SK-N-SH treated with all-trans-retinoic acid at 6 μM for 48 hours (cell line): ENCODE data around the gene ZBTB3.

Experiments
- ATAC-seq: fragments of 200-7000 bp; cut with Tn5 transposase; 3 replicates; pipeline ENCODE4 v1.9.1; 2020; ENCODE audit warnings: mild to moderate bottlenecking, moderate library complexity
- ARNTL ChIP-seq: fragments of 450-650 bp; formaldehyde crosslinking; IDR thresholded peaks from 2 replicates; pipeline ENCODE4 v1.5.0; 2020; ENCODE audit warnings: low read depth, mild to moderate bottlenecking, moderate library complexity, borderline replicate concordance
- BACH2 ChIP-seq: fragments of 250-450 bp; sonication (Bioruptor Pico); IDR thresholded peaks from 2 replicates; pipeline ENCODE4 v1.9.0; 2021; ENCODE audit warnings: mild to moderate bottlenecking, borderline replicate concordance
- CREB5 ChIP-seq: fragments of 250-450 bp; sonication (Bioruptor Pico); IDR thresholded peaks from 2 replicates; pipeline ENCODE4 v1.5.1; 2020; ENCODE audit warnings: low read depth, mild to moderate bottlenecking, moderate library complexity
- CSDC2 ChIP-seq: fragments of 250-450 bp; sonication (Bioruptor Pico); IDR thresholded peaks from 2 replicates; pipeline ENCODE4 v1.5.0; 2020; ENCODE audit warnings: mild to moderate bottlenecking, moderate library complexity
- CSRNP3 ChIP-seq: fragments of 250-450 bp; sonication (Bioruptor Pico); IDR thresholded peaks from 2 replicates; pipeline ENCODE4 v1.5.1; 2021; ENCODE audit warnings: mild to moderate bottlenecking, moderate library complexity
- ESRRG ChIP-seq: fragments of 250-450 bp; sonication (Bioruptor Pico); IDR thresholded peaks from 2 replicates; pipeline ENCODE4 v1.6.1; 2021; ENCODE audit warnings: mild to moderate bottlenecking
- GLIS3 ChIP-seq: fragments of 250-450 bp; sonication (Bioruptor Pico); IDR thresholded peaks from 2 replicates; pipeline ENCODE4 v1.5.0; 2020; ENCODE audit warnings: mild to moderate bottlenecking, moderate library complexity
- ISL1 ChIP-seq: fragments of 250-450 bp; sonication (Bioruptor Pico); IDR thresholded peaks from 2 replicates; pipeline ENCODE4 v2.1.2; 2022; ENCODE audit warnings: mild to moderate bottlenecking, moderate library complexity
- OSR1 ChIP-seq: fragments of 250-450 bp; sonication (Bioruptor Pico); IDR thresholded peaks from 2 replicates; pipeline ENCODE4 v1.8.0; 2022; ENCODE audit warnings: moderate library complexity, mild to moderate bottlenecking, inconsistent platforms
- PATZ1 ChIP-seq: fragments of 250-450 bp; sonication (Bioruptor Pico); IDR thresholded peaks from 2 replicates; pipeline ENCODE4 v1.8.0; 2020; ENCODE audit warnings: mild to moderate bottlenecking, moderate library complexity, borderline replicate concordance
- PPARA ChIP-seq: fragments of 250-450 bp; sonication (Bioruptor Pico); IDR thresholded peaks from 2 replicates; pipeline ENCODE4 v1.5.0; 2020; ENCODE audit warnings: mild to moderate bottlenecking, borderline replicate concordance
- SNAI2 ChIP-seq: fragments of 250-450 bp; sonication (Bioruptor Pico); IDR thresholded peaks from 2 replicates; pipeline ENCODE4 v1.5.0; 2020; ENCODE audit warnings: mild to moderate bottlenecking, moderate library complexity
- TCF4 ChIP-seq: fragments of 250-450 bp; sonication (Bioruptor Pico); IDR thresholded peaks from 2 replicates; pipeline ENCODE4 v1.8.0; 2021; ENCODE audit warnings: mild to moderate bottlenecking, moderate library complexity, borderline replicate concordance
- TOX ChIP-seq: fragments of 250-450 bp; sonication (Bioruptor Pico); IDR thresholded peaks from 2 replicates; pipeline ENCODE4 v1.8.0; 2021; ENCODE audit warnings: mild to moderate bottlenecking, moderate library complexity, borderline replicate concordance
- TSHZ2 ChIP-seq: fragments of 250-450 bp; sonication (Bioruptor Pico); IDR thresholded peaks from 2 replicates; pipeline ENCODE4 v1.5.0; 2020; ENCODE audit warnings: mild to moderate bottlenecking, moderate library complexity
- ZC3H10 ChIP-seq: fragments of 250-450 bp; sonication (Bioruptor Pico); IDR thresholded peaks from 2 replicates; pipeline ENCODE4 v1.5.1; 2021; ENCODE audit warnings: mild to moderate bottlenecking, moderate library complexity
- ZFP30 ChIP-seq: fragments of 450-650 bp; formaldehyde crosslinking; IDR thresholded peaks from 2 replicates; pipeline ENCODE4 v1.5.0; 2022; ENCODE audit warnings: mild to moderate bottlenecking, moderate library complexity
- ZNF565 ChIP-seq: fragments of 450-650 bp; formaldehyde crosslinking; conservative IDR thresholded peaks from 2 replicates; pipeline ENCODE4 v1.5.0; 2020; ENCODE audit warnings: low read depth, mild to moderate bottlenecking, moderate library complexity
- ZNF70 ChIP-seq: fragments of 450-650 bp; formaldehyde crosslinking; IDR thresholded peaks from 2 replicates; pipeline ENCODE4 v1.5.0; 2020; ENCODE audit warnings: mild to moderate bottlenecking, moderate library complexity
- ZNF8 ChIP-seq: fragments of 450-650 bp; formaldehyde crosslinking; IDR thresholded peaks from 2 replicates; pipeline ENCODE4 v1.5.0; 2020; ENCODE audit warnings: mild to moderate bottlenecking, moderate library complexity

ZBTB3 gene

GRCh38 chr11:62726156-62726914 lies 27.6 kb downstream of the ZBTB3 start (continued):
- TF ChIP-seq TSHZ2 (no peak), OSR1 (CRISPR knock-in tag) (no peak), SNAI2 (CRISPR knock-in tag) (no peak), PATZ1 (CRISPR knock-in tag) (no peak), ZNF565 (CRISPR knock-in tag) (no peak), ISL1 (CRISPR knock-in tag) (no peak)

GRCh38 chr11:62725646-62726045 lies 28.3 kb downstream of the ZBTB3 start:
- no peak for TF ChIP-seq GLIS3 (CRISPR knock-in tag)
- TF ChIP-seq ZC3H10 = no peak
- TF ChIP-seq CSDC2 (CRISPR knock-in tag) = no peak
- TF ChIP-seq ZNF8 (CRISPR knock-in tag) = no peak
- TF ChIP-seq PPARA (CRISPR knock-in tag) = no peak
- no peak for TF ChIP-seq BACH2 (CRISPR knock-in tag)
- no peak for TF ChIP-seq ISL1 (CRISPR knock-in tag)
- no peak for ATAC-seq

GRCh38 chr11:62724171-62724570 lies 29.8 kb downstream of the ZBTB3 start:
- no peak for ATAC-seq

More at GRCh38 chr11:62724171-62724570, 29.8 kb downstream of the ZBTB3 start:
- no peak for TF ChIP-seq ZNF70
- TF ChIP-seq PATZ1 (CRISPR knock-in tag) = no peak
- TF ChIP-seq TCF4 = no peak
- TF ChIP-seq ISL1 (CRISPR knock-in tag) = no peak
- no peak for TF ChIP-seq ESRRG (CRISPR knock-in tag)
- no peak for TF ChIP-seq GLIS3 (CRISPR knock-in tag)
- TF ChIP-seq TOX (CRISPR knock-in tag) = no peak
- TF ChIP-seq CREB5 = no peak
- no peak for TF ChIP-seq ZC3H10
- TF ChIP-seq BACH2 (CRISPR knock-in tag) = no peak
- TF ChIP-seq ZNF8 (CRISPR knock-in tag) = no peak
- no peak for TF ChIP-seq CSDC2 (CRISPR knock-in tag)
- TF ChIP-seq ZFP30 = no peak
- no peak for TF ChIP-seq TSHZ2
- TF ChIP-seq CSRNP3 = no peak
- no peak for TF ChIP-seq ARNTL (CRISPR knock-in tag)
